ENCODE data around the gene LCTL.

Gene LCTL

GRCh38 chr15:66565741-66566144 lies at the start of gene LCTL:
LCTL (minus strand) TSS chr15:66565998; CDS start chr15:66565365, 633 bp downstream.
- DNase-seq (ENCODE audit: low read depth in 2 of 2), result no peak

- no peak for DNase-seq (ENCODE audit: low read depth in 2 of 2)
Measured at GRCh38 chr15:66614951-66615760, 49.4 kb upstream of the LCTL start.

- DNase-seq (ENCODE audit: low read depth in 2 of 2), result no peak
Measured at GRCh38 chr15:66614456-66614855, 48.7 kb upstream of the LCTL start.

DNA sequence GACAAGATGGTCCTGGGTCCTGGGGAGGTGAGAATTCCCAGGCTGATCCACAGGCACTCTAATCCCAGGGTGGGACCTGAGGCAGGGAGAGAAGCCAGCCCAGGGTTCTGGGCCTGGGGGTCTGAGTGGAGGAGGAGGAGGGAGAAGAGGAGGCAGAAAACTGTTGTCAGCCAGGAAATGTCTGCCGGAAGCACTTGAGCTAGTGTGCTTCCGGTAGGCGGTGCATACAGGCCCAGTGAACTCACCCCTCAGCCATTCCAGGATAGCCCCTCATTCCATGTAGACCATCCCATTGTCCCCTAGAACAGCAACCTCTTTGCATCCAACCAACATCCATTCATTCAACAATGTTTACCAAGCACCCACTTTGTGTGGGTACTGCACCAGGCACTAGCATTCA lies 47.9 kb upstream of the LCTL start:
- no peak for DNase-seq (ENCODE audit: low read depth in 2 of 2)

- DNase-seq (ENCODE audit: low read depth in 2 of 2), result no peak
Measured at GRCh38 chr15:66611257-66612053, 45.7 kb upstream of the LCTL start.

- DNase-seq (ENCODE audit: low read depth in 2 of 2), result no peak
Measured at GRCh38 chr15:66609876-66610275, 44.1 kb upstream of the LCTL start.

DNA sequence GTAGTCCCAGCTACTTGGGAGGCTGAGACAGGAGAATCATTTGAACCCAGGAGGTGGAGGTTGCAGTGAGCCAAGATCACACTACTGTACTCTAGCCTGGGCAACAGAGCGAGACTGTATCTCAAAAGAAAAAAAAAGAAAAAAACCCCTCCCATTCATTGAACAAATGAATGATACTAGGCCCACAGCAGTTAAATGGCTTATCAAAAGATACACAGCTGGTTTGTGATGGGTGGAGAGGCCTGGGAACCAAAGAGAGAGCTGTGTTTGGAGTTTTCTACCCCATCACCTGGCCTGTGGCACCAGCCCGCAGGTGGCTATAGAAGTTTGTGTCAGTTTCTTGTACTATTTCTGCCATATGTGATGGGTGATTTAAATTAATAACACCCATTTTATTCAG lies 43.1 kb upstream of the LCTL start:
- DNase-seq (ENCODE audit: low read depth in 2 of 2), result no peak

DNA sequence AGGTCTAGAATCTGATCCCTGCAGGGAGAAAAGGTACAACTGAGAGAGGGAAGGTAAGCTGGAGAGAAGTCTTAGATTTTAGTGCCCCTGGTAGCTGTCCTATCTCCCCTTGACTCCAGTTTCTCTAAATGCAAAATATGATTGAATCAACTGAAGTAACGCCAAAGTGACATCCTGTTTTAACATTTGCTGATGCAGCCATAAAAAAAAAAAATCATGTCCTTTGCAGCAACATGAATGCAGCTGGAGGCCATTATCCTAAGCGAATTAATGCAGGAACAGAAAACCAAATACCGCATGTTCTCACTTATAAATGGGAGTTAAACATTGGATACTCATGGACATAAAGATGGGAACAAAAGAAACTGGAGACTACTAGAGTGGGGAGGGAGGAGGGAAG lies 42.4 kb upstream of the LCTL start:
- no peak for DNase-seq (ENCODE audit: low read depth in 2 of 2)

GRCh38 chr15:66603301-66604179 lies 37.7 kb upstream of the LCTL start:
- DNase-seq (ENCODE audit: low read depth in 2 of 2), result peak; percentile 16 to 42

DNA sequence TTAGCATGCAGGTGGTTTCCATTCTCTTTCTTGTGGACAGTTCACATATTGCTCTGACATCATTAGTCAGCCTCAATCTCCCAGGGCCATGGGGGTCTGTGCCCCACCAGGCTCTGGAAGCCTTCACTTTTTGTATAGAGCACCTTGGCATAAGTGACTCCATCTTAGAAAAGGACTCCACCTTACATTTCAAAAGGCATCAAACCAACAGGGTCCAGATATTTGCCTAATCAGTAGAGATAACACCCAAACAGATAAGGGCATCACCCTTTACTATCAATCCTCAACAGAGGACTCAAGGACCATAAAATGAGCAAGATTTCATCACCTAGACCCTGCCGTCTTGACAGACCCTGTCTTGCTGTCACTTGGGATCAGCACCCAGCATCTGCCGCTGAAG lies 35.7 kb upstream of the LCTL start:
- DNase-seq (ENCODE audit: low read depth in 2 of 2), result no peak

- DNase-seq (ENCODE audit: low read depth in 2 of 2), result no peak
Measured at GRCh38 chr15:66600240-66600627, 34.4 kb upstream of the LCTL start.

- DNase-seq (ENCODE audit: low read depth in 2 of 2), result no peak
Measured at GRCh38 chr15:66599536-66600239, 33.9 kb upstream of the LCTL start.

DNA sequence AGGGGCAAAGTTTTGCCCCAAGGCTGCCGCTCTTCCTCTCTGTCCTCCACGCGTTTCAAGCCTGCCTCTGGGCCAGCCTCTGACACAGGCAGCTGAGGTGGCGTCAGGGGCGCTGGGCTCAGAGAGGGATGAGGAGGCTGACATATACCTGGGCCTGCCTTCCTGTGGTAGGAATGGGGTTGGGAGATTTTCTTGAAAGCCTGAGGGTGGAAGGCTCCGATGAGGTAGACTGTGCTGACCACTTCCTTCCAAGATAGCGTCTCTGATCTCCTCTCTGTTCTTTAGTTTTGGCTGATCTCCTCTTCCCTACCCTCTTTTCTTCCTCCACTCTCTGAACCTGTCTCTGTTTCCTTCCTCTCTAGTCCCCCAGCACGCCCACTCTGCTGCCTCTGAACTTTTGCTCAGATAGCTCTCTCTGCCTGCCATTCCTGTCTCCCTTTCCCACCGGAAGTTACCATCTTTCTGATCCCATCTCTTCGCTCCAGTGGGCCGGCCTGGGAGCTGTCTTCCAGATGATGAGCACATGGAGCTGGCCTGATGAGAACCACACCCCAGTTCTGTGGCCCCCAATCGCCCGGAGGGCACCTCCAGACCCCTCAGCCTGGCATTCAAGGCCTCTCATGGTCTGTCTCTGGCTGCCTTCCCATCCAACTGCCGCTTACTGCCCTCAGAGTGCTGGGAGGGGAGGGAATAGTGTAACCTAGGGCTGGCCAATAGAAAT lies 32.5 kb upstream of the LCTL start:
- no peak for DNase-seq (ENCODE audit: low read depth in 2 of 2)

GRCh38 chr15:66595931-66596545 lies 30.2 kb upstream of the LCTL start:
- DNase-seq (ENCODE audit: low read depth in 2 of 2), result no peak

- no peak for DNase-seq (ENCODE audit: low read depth in 2 of 2)
Measured at GRCh38 chr15:66595332-66595731, 29.5 kb upstream of the LCTL start.

GRCh38 chr15:66594836-66595235 lies 29.0 kb upstream of the LCTL start:
- DNase-seq (ENCODE audit: low read depth in 2 of 2), result no peak

DNA sequence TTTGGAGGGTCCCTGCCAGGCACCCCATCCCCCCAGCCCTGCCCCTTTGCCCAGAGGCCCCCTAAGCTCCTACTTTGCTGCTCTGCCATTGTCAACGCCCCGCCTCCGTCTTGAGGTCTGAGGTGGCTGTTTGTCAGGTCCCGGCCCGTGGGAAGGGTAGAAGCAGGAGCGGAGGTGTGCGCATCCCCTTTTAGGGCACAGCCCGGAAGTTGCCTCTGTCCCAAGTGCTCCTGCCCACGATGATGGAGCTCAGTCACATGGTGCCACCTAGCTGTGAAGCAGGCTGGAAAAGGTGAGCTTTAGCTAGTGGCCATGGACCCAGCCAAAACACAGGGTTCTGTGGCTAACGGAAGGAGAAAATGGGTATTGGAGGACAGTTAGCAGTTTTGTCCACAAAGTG lies 28.5 kb upstream of the LCTL start:
- no peak for DNase-seq (ENCODE audit: low read depth in 2 of 2)

DNA sequence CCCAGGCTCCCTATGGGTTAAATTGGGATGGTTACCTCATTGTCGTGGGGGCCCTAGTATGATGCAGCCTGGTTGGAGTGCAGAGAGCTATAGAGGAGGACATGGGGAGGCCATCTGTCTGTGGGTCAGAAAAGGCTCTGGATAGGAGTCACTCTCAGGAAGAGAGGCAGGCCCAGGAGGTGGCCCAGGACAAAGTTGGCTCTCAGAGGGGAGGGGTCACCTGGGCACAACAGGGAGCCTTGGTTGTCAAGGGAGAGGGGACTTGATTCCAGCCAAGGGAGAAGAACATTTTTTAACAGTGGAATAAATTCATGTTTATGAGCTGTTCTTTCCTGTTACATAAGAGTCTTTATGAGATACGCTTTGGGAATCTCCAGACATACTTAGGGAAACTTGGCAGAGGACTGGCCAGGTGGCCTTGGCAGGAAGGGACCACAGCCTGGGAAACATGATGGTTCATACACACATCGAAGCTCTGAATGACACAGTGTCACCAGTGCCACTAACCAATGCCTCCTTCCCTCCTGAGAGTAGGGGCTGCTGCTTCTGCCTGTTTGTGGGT lies 27.5 kb upstream of the LCTL start:
- DNase-seq (ENCODE audit: low read depth in 2 of 2), result no peak

DNA sequence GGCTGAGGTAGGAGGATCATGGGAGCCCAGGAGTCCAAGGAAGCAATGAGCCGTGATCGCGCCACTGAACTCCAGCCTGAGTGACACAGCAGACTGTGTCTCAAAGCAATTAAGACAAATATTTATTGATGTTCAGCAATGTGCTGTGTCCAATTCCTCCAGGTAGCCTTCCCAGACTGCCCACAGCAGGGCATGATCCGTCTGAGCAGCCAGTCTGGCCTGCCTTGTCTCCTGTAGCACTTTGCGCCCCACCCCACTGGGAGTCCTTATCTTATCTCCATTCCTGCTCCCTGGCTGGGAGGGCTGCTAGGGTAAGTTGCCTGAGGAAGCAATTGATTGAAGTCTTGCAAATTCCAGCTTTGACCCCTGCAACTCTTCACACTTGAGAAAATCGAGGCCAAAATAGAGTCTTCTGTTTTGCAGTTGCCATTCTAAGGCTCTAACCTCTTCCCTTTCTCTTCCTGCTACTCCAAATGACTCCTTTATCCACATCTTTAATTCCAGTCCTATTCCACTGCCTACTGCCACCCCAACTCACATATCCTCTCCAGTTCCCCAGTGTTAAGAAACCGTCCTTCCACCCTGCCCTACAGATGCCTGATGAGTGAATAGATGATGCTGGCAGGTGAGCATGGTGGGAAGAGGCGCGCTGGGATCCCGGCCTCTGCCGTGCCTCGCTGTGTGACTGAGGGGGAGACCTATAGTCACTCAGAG lies 26.9 kb upstream of the LCTL start:
- no peak for DNase-seq (ENCODE audit: low read depth in 2 of 2)
